ENCODE measurements around the gene GRK2. TPM values are rescaled to one million over a fixed set of nuclear protein-coding genes. Genes with fewer than 3 reads are reported as not detected.

Gene GRK2
- total and polyA plus RNA-seq, 2 donors (not counting 1 experiment from before 2014, with no cell fraction given) = 294 to 534 TPM

GRCh38 chr11:67269401-67270255 is 3.4 kb downstream of the GRK2 start:
- Histone ChIP-seq H3K9me3 (ENCODE audit: control extremely low read depth in 1 of 3, control insufficient read depth in 2 of 3, insufficient read depth in 1 of 3, low read length in 2 of 3) (no peaks in the 10 kb centered on the region), H4K20me1 (ENCODE audit: control insufficient read depth, insufficient read depth, low read length, poor library complexity, severe bottlenecking) (peaks cover 77% of the 10 kb centered on the region), H3K27me3 (replicated peaks in 1 of 4; ENCODE audit: control extremely low read depth in 1 of 4, control insufficient read depth in 3 of 4, insufficient read depth in 4 of 4, low read length in 3 of 4) (no peaks in the 10 kb centered on the region), H2AFZ (ENCODE audit: insufficient read depth, low read depth, low read length, poor library complexity, severe bottlenecking) (no peak overlapping the region), H3K9ac (ENCODE audit: low read length) (peak overlapping the region; percentile 95), H3K36me3 (replicated peaks in 1 of 2; ENCODE audit: control extremely low read depth in 1 of 2, control insufficient read depth in 1 of 2, extremely low read depth in 1 of 2, insufficient read depth in 2 of 2, low read length in 1 of 2) (peaks cover 0 to 59% of the 10 kb centered on the region in 2 experiments), H3K4me1 (ENCODE audit: control insufficient read depth in 2 of 2, insufficient read depth in 2 of 2, low read length in 2 of 2) (peaks cover 77 to 79% of the 10 kb centered on the region in 2 donors), H3K79me2 (ENCODE audit: control insufficient read depth, insufficient read depth, low read length) (peaks cover 96% of the 10 kb centered on the region), H3K4me2 (replicated peaks; ENCODE audit: low read depth, low read length, poor library complexity, severe bottlenecking) (peak overlapping the region; percentile 92), H3K4me3 (ENCODE audit: control extremely low read depth in 1 of 5, extremely low read depth in 1 of 5, insufficient read depth in 1 of 5, low read depth in 2 of 5, low read length in 4 of 5) (peak overlapping the region; percentile 61 to 89 (median 84)), H3K27ac (ENCODE audit: low read length in 2 of 2) (peak overlapping the region; percentile 73 to 82)
- Mint-ChIP-seq H3K4me1 (peaks cover 83% of the 10 kb centered on the region), H3K27ac (peak overlapping the region; percentile 98), H3K27me3 (no peaks in the 10 kb centered on the region), H3K9me3 (ENCODE audit: insufficient read depth) (no peaks in the 10 kb centered on the region), H3K4me3 (peak overlapping the region; percentile 98)
- ChIA-PET POLR2A (interaction anchor here (1.2 to 7.8 kb wide), 6 partner anchors 8 to 132 kb away, joined by 3 to 131 read pairs (median 24); partner anchors contain the start of genes ANKRD13D and PPP1CA), CTCF (interaction anchor here (0.5 to 8.9 kb wide), 6 partner anchors 8 to 156 kb away, joined by 3 to 229 read pairs (median 14); no protein-coding TSS in a partner anchor)
- 10% methylated on average over 11 of the region's 15 CpGs for WGBS (ENCODE audit: insufficient coverage)
- DNase-seq = no peak
- intact Hi-C loops (cut with micrococcal nuclease) = loop anchor here (5.0 to 10.0 kb wide), 2 partner anchors 238 to 315 kb away; partner anchors contain the start of genes CDK2AP2, GSTP1 and PITPNM1
- no peak for TF ChIP-seq EZH2 (IDR thresholded peaks at IDR 0.05; ENCODE audit: borderline replicate concordance, insufficient read depth, low read depth, low read length, poor library complexity, severe bottlenecking)
- TF ChIP-seq CTCF (IDR thresholded peaks at IDR 0.05) = no peak
- no peak for ATAC-seq (ENCODE audit: low read depth)

Data from B cell (primary cell).